Keratinocyte (primary cell): ENCODE results near the gene CCDC28A. TPM values are rescaled to one million over a fixed set of nuclear protein-coding genes. Genes with fewer than 3 reads are reported as not detected.

Experiments used
- DNase-seq: peaks from one replicate; pipeline ENCODE4 v3.0.0-alpha.2; 2011; ENCODE audit warnings: low read depth, missing footprints, low spot score
- FAIRE-seq: peaks from 2 replicates; lab custom pipeline; 2011; peaks lifted over from hg19 to GRCh38; lab: Jason Lieb, UNC
- H2AFZ ChIP-seq: 2 replicates; pipeline ENCODE4 v1.6.0; 2012; ENCODE audit warnings: low read length, control low read depth, inconsistent platforms; ENCODE audit not compliant: control insufficient read depth
- H3K27ac ChIP-seq: 2 replicates; pipeline ENCODE4 v1.5.1; 2011; ENCODE audit warnings: low read length; ENCODE audit not compliant: control insufficient read depth, insufficient read depth
- H3K27me3 ChIP-seq: 3 replicates; pipeline ENCODE4 v1.6.0; 2011; ENCODE audit warnings: low read length; ENCODE audit not compliant: control insufficient read depth, insufficient read depth; ENCODE audit errors: extremely low read depth
- H3K36me3 ChIP-seq, 2 experiments: 2 replicates in 1 of 2; 3 replicates in 1 of 2; pipeline ENCODE4 v1.5.1; 2011; ENCODE audit warnings: low read length in 2 of 2, mild to moderate bottlenecking in 1 of 2; ENCODE audit not compliant: control insufficient read depth in 2 of 2, insufficient read depth in 2 of 2; ENCODE audit errors: extremely low read depth in 1 of 2
- H3K4me1 ChIP-seq: 3 replicates; pipeline ENCODE4 v1.5.1; 2011; ENCODE audit warnings: low read length; ENCODE audit not compliant: control insufficient read depth, insufficient read depth; ENCODE audit errors: extremely low read depth
- H3K4me2 ChIP-seq: 3 replicates; pipeline ENCODE4 v1.6.0; 2011; ENCODE audit warnings: low read depth, low read length; ENCODE audit not compliant: control insufficient read depth, insufficient read depth; ENCODE audit errors: extremely low read depth
- H3K4me3 ChIP-seq, 3 experiments: fragments of 200-600 bp in 1 of 3; sonication (generic) in 1 of 3; 2 replicates in 2 of 3; 3 replicates in 1 of 3; pipeline ENCODE4 v1.5.1; 2011 to 2016; ENCODE audit warnings: low read length in 3 of 3, mild to moderate bottlenecking in 3 of 3, control low read depth in 2 of 3, inconsistent platforms in 1 of 3, low read depth in 1 of 3, mixed read lengths in 1 of 3, mixed run types in 1 of 3, moderate library complexity in 1 of 3; ENCODE audit not compliant: control insufficient read depth in 2 of 3, insufficient read depth in 2 of 3; ENCODE audit errors: extremely low read depth in 1 of 3
- H3K79me2 ChIP-seq: 2 replicates; pipeline ENCODE4 v1.6.0; 2012; ENCODE audit warnings: low read length; ENCODE audit not compliant: control insufficient read depth, insufficient read depth
- H3K9ac ChIP-seq: 3 replicates; pipeline ENCODE4 v1.6.0; 2011; ENCODE audit warnings: low read length; ENCODE audit not compliant: control insufficient read depth, insufficient read depth; ENCODE audit errors: extremely low read depth
- H3K9me1 ChIP-seq: 3 replicates; pipeline ENCODE4 v1.6.0; 2011; ENCODE audit warnings: low read length; ENCODE audit not compliant: control insufficient read depth, insufficient read depth; ENCODE audit errors: extremely low read depth
- H3K9me3 ChIP-seq: 2 replicates; pipeline ENCODE4 v1.5.1; 2012; ENCODE audit warnings: low read depth, low read length; ENCODE audit not compliant: control insufficient read depth
- H4K20me1 ChIP-seq: 3 replicates; pipeline ENCODE4 v1.6.0; 2011; ENCODE audit warnings: low read length; ENCODE audit not compliant: control insufficient read depth, insufficient read depth; ENCODE audit errors: extremely low read depth
- EZH2 ChIP-seq: IDR thresholded peaks from one replicate; pipeline ENCODE4 v1.6.1; 2012; ENCODE audit warnings: inconsistent platforms, mild to moderate bottlenecking, low read length, moderate library complexity
- dilution Hi-C: fragments of 300-500 bp; cut with MboI; formaldehyde crosslinking; loops from one replicate; pipeline ENCODE4 v1.7.0; 2020; ENCODE audit warnings: low sequenced_read_pairs; ENCODE audit not compliant: extremely low pct_ligation_motif_present
- polyA plus RNA-seq, 5 experiments: library from polyadenylated mRNA; depleted of rRNA in 3 of 5; stranded (reverse) in 3 of 5; stranded (forward) in 1 of 5; unstranded in 1 of 5; fragments of >200 nt; gene quantifications; 1 replicate in 1 of 5; 2 replicates in 3 of 5; 3 replicates in 1 of 5; pipeline versions ENCODE4 v1.2.1 to v1.2.3, GENCODE V29; 2011 to 2012; ENCODE audit warnings: missing spikeins in 2 of 5, low read depth in 1 of 5, low replicate concordance in 1 of 5
- TF ChIP-seq, protein P1 (sequence below), 3 experiments: IDR thresholded peaks in 1 of 3; conservative IDR thresholded peaks in 1 of 3; optimal IDR thresholded peaks in 1 of 3; 2 replicates in 2 of 3; 3 replicates in 1 of 3; pipeline versions ENCODE3 to v1.5.1; 2011; ENCODE audit warnings: low read length in 3 of 3, mild to moderate bottlenecking in 3 of 3, moderate library complexity in 2 of 3, control low read depth in 1 of 3, inconsistent platforms in 1 of 3; ENCODE audit not compliant: insufficient read depth in 2 of 3; ENCODE audit errors: extremely low read depth in 1 of 3

The CCDC28A gene
- polyA plus RNA-seq, 1 donor (not counting 4 experiments of a cell fraction or from before 2014, with no cell fraction given), result 8.9 TPM

DNA sequence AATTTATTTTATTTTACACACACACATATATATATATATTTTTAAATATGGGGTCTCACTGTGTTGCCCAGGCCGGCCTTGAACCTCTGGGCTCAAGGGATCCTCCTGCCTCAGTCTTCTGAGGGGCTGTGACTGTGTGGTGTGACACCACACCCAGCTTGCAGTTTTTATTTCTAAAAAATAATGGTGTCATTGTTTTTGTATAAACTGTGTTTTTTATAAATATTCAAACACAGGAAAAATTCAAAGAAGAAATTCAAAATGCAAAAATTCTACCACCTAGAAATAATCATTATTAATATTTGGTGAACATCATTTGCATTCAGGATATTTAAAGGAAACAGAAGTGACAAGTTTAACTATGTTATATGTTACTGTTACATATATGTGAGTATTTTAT lies 3.1 kb downstream of the CCDC28A start:
- no peaks in the 10 kb centered on the region for H4K20me1 ChIP-seq

DNA sequence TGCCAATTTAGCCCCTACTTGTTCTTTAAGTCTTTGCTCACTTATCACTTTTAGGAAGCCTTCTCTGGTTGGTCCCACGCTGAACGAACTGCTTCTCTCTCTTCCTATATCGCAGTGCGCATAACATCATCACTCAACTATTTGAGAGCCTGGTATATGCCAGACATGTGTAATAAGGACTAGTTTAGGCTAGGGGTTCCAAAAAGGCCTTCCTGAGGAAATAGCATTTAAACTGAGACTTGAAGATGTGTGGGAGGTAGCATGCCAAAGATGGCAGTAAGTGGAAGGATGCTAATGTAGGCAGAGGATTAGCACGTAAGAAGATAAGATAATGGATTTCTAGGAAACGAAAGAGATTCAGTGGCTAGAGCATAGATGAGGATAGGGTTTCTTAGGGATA lies 4.8 kb downstream of the CCDC28A start:
- H2AFZ ChIP-seq, result no peak overlapping the region
- no peak for FAIRE-seq

More for the DNA sequence above, 3.1 kb downstream of the CCDC28A start:
- Histone ChIP-seq H3K27ac (no peak overlapping the region), H3K4me2 (no peak overlapping the region), H3K9me1 (no peaks in the 10 kb centered on the region), H3K27me3 (no peaks in the 10 kb centered on the region), H3K4me1 (peaks cover 4% of the 10 kb centered on the region), H3K9ac (no peak overlapping the region), H3K79me2 (no peaks in the 10 kb centered on the region), H3K36me3 (no peaks in the 10 kb centered on the region), H2AFZ (no peak overlapping the region), H3K4me3 (no peak overlapping the region), H3K9me3 (no peaks in the 10 kb centered on the region)
- FAIRE-seq, result no peak
- DNase-seq, result no peak
- dilution Hi-C loops, result no loop called here
- no peak for TF ChIP-seq EZH2
- TF ChIP-seq, protein P1, sequence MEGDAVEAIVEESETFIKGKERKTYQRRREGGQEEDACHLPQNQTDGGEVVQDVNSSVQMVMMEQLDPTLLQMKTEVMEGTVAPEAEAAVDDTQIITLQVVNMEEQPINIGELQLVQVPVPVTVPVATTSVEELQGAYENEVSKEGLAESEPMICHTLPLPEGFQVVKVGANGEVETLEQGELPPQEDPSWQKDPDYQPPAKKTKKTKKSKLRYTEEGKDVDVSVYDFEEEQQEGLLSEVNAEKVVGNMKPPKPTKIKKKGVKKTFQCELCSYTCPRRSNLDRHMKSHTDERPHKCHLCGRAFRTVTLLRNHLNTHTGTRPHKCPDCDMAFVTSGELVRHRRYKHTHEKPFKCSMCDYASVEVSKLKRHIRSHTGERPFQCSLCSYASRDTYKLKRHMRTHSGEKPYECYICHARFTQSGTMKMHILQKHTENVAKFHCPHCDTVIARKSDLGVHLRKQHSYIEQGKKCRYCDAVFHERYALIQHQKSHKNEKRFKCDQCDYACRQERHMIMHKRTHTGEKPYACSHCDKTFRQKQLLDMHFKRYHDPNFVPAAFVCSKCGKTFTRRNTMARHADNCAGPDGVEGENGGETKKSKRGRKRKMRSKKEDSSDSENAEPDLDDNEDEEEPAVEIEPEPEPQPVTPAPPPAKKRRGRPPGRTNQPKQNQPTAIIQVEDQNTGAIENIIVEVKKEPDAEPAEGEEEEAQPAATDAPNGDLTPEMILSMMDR (optimal IDR thresholded peaks at IDR 0.05 in 1 of 3, IDR thresholded peaks at IDR 0.05 in 1 of 3, conservative IDR thresholded peaks at IDR 0.05 in 1 of 3; ENCODE audit: extremely low read depth in 1 of 3, insufficient read depth in 2 of 3, low read length in 3 of 3), result no peak

More for the DNA sequence above, 4.8 kb downstream of the CCDC28A start:
- no peak for DNase-seq
- Histone ChIP-seq H3K4me3 (no peak overlapping the region), H3K79me2 (no peaks in the 10 kb centered on the region), H3K27ac (no peak overlapping the region), H3K9me1 (no peaks in the 10 kb centered on the region), H3K9me3 (no peaks in the 10 kb centered on the region), H4K20me1 (no peaks in the 10 kb centered on the region), H3K4me1 (peaks cover 4% of the 10 kb centered on the region), H3K9ac (no peak overlapping the region), H3K27me3 (no peaks in the 10 kb centered on the region), H3K4me2 (no peak overlapping the region), H3K36me3 (no peaks in the 10 kb centered on the region)
- dilution Hi-C loops, result no loop called here
- no peak for TF ChIP-seq EZH2
- TF ChIP-seq, protein P1 (optimal IDR thresholded peaks at IDR 0.05 in 1 of 3, IDR thresholded peaks at IDR 0.05 in 1 of 3, conservative IDR thresholded peaks at IDR 0.05 in 1 of 3; ENCODE audit: extremely low read depth in 1 of 3, insufficient read depth in 2 of 3, low read length in 3 of 3), result no peak
